ENCODE results near the gene SNX25.
"Not testable (repeated sequence)": the region's sequence is repeated elsewhere in the genome, so short reads cannot be mapped to it uniquely, and the experiment has no call there.

Gene SNX25

DNA sequence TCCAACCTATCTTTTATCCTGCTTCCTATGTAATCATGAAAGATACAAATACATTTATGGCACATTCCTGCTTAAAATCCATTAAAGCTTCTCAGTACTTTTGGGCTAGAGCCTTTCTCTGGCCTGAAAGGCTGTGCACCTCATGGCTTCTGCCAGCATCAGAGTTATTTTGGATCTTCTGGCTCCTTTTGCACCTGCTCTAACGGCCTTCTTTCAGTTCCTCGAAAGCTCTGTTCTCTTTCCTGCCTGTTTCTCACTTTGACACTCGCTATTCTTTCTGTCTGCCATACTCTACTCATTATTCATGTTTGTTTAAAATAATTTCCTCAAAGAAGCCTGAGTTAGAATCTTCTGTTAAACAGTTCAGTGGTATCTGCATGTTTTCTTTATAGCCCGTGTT is 100.4 kb downstream of the SNX25 start:
- no peak for DNase-seq

DNA sequence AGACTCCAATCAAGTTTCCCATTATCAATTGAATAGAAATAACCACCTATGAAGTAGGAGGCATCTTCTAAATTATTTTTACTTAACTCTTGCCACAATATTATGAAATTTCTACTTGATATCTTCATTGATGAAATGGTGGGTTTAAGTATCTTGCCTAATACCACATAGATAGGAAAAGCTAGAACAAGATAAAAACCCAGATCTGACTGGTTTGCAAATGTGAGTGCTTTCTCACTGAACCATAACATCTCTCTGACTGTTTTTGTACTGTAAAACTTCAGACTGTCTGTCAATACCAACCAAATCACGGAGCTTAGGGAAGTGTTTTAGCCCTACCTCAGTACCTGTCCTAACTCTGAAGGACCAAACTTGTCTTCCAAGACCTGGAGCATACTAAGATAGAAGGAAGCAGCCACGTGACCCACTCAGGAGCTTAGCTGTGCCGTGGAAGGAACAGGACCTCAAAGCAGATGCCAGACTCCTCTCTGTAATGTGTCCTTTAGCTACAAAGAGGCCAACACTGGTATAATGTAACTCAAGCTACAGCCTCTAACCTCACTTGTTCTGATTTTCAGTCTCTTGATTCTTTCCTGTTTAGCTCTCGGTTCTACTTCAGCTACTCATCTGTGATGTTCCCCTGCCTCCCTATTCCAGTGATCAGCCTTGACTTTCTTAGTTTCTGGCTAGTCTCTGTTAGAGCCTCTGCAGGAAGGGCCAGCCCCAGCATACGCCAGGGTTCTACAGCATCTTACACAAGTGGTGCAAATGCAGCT is 101.9 kb downstream of the SNX25 start:
- no peak for DNase-seq

DNA sequence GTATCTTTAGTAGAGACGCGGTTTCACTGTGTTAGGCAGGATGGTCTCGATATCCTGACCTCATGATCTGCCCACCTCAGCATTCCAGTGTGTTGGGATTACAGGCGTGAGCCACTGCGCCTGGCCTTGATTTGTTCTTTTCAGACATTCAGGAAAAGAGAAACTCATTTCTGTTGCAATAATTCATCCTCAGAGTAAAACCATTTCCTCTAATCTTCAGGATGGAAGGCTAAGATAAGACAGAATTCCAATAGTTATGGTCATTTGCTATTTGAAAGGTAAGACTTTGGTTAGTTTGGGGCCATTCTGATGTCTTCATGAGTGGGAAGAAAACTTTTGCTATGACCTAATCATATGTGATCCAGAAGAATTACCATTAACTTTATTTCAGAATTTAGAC is 103.3 kb downstream of the SNX25 start:
- no peak for DNase-seq

DNA sequence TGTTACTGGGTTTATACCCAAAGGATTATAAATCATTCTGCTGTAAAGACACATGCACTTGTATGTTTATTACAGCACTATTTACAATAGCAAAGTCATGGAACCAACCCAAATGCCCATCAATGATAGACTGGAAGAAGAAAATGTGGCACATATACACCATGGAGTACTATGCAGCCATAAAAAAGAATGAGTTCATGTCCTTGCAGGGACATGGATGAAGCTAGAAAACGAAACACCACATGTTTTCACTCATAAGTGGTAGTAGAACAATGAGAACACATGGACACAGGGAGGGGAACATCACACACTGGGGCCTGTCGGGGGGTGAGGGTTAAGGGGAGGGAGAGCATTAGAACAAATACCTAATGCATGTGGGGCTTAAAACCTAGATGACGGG is 108.1 kb downstream of the SNX25 start:
- not testable (repeated sequence) for DNase-seq

DNA sequence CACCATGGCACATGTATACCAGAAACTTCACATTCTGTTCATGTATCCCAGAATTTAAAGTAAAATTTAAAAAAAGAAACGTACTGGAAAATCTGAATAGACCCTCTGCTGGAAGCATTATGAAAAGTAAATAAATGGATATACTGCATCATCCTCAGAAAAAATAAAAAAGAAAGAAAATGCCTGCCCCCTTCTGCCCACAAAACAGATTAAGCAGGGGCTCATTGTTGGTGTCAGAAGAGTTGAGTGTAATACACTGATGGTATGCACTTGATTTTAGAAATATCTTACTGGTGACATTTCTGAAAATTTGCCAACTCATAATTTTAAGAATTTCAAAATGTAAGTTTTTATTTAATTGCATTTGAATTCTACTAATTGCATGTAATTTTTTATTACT is 108.5 kb downstream of the SNX25 start:
- no peak for DNase-seq

DNA sequence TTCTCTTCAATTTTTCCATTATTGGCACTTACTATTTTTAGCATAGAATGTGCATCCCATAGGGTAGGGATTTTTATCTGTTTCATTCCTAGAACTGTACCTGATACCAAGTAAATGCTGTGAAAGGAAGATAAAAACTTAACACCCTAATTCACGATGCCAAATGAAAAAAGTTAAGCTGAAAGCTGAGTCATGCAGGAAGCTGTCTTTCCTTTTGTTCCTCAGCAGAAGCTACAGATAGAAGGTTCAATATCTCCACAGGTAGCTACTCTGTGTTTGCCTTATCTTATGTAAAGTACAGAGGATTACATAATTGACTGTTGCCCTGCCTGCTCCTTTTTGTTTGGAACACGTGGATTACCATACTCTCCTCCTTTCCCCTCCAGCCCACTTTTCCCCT is 109.3 kb downstream of the SNX25 start:
- no peak for DNase-seq

DNA sequence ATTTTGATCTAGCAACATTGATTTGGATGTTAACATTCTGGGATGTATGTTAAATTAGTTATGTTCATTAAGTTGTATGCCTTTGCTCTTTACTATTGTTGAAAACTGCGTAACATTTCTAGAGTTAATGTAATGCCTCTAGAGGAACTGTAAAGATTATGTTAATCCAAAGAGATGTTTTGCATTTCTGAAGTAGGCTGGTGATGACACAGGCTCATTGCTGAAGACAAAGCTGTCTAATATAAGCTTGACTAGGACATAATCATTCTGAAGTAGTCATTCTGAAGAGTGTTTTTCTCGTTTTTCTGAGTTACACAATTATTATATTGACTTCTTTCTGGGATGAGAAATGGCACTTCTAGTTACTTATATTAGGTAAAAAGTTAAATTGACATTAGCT is 113.4 kb downstream of the SNX25 start:
- DNase-seq: no peak

DNA sequence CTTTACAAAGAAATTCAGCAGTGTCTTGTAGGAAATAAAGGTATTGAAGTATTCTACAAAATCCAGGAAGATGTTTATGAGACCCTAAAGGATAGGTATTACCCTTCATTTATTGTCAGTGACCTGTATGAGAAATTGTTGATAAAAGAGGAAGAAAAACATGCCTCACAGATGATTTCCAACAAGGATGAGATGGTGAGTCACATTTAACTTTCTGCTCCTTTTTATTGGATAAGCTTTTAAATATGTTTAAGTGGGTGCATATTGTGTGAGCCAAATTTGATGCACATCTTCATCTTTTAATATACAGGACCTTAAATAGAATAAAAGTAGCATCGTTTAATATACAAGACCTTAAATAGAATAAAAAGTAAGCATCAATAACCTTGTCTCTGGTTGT is 114.2 kb downstream of the SNX25 start:
- no peak for DNase-seq

DNA sequence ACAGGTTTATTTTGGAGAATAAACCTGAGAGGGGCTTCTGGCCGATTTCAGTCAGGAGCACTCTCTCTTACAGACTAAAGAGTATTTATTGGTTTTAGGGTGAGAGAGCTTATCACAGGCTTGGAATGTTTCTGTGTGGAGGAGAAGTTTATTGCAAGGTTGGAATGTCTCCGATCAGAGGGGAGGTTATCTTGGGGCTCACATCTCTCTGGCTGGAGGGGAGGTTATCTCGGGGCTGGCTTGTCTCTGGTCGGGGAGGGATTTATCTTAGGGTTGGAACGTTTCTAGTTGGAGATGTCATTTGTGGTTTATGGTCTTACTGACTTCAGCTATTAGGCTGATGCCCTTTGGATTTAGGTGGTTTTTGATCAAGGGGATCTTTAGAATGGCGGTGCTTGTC is 115.0 kb downstream of the SNX25 start:
- DNase-seq: not testable (repeated sequence)

DNA sequence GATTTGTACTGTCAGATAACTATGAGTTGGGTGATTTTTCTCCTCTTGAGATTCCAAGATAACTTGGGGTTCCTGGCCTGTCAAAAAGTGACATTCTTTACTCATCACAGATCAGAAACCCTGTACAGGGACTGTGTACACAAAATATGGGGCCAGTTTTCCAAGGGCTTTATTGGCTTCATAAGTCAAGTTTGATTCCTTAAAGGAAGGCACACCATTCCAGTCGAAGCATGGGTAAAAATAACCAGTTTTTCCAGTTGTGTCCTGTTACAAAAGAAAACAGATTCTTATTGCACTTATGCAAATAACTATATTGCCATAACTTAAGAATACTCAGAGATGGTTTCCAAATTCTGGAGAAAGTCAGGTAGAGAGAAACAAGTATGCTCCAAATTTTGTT is 116.3 kb downstream of the SNX25 start:
- DNase-seq: not testable (repeated sequence)

DNA sequence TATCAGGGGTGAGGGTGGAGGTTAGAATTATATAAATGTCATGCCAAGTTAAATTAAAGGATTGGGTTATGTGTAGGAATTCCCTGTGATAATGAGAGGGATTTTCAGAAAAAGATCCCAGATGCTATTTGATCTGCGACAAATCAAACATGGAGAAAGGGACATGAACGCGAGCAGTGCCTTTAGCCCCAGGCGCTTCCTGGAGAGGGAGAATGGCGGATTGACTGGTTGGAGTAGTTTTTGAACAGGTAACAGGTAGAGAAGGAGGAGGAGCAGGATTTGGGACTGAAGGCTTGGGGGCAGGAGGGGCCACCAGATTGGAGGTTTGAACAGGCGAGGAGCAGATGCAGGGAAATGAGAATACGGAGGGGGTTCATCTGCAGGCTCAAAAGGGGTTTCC is 119.2 kb downstream of the SNX25 start:
- no peak for DNase-seq

DNA sequence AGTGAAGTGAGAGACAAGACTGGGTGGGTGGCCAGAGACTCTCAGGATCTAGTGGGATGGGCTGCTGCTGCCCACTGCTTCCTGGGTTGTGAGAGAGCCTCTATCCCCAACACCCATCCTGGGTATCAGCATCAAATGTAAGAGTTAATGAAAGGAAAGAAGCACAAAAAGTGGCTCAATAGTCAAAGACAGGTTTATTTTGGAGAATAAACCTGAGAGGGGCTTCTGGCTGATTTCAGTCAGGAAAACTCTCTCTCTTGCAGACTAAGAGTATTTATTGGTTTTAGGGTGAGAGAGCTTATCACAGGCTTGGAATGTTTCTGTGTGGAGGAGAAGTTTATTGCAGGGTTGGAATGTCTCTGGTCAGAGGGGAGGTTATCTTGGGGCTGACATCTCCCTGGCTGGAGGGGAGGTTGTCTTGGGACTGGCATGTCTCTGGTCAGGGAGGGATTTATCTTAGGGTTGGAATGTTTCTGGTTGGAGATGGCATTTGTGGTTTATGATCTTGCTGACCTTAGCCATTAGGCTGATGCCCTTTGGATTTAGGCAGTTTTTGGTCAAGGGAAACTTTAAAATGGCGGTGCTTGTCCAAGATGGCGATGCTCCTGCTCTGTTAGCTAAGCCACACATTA is 120.6 kb downstream of the SNX25 start:
- DNase-seq: not testable (repeated sequence)

DNA sequence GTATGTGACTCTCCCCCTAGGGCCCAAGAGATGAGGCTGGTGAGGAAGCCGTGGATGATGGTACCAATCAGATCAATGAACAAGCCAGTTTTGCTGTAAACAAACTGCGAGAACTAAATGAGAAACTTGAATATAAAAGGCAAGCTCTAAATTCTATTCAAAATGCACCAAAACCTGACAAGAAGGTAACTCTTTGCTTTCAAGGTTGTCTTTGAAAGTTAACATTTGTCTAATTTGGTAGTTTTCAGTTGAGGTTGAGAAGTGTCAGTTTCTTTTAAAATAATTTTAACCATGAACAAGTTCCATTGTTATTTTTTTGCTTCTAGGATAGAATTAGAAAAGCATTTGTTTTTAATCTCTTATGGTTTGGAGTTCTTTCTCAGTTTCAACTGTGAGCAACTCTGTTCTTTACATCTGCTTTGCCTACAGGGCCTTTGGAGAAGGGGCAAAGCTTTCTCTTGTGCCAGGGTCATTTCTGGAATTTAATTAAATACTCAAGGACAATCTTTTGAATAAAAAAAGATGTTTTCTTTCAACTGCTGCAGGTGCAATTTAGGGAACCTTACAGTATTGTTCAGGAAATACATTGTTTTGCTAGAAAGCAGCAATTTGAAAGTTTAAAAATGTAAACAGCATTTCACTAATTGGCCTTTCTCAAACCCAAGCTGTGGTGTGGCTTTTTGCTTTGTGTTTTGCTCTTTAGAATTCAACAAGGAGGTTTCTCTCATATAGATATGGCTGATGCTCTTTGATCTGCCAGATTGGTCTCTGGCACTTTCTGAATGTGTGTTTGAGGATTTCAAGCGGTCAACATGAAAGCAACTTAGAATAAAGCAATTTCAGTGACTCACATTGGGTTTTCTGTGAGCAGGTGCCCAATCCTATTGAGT is 123.4 kb downstream of the SNX25 start:
- DNase-seq: no peak

DNA sequence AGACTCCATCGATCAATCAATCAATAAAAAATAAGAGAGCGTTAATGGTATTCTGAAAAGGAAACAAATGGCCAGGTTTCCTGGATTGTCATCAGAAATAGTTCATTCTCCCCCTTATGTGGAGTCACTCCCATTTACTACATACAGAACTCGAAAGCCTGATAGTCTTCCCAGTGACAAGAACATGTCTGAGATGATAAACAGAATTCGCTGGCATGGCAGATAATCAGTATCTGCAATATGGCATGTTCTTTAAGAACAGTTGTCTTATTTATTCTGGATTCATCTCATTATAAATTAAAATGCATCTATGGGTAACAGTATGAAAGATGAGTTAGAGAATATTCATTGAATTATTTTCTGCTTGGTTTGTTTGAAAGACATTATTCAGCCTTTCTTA is 124.9 kb downstream of the SNX25 start:
- DNase-seq: no peak

DNA sequence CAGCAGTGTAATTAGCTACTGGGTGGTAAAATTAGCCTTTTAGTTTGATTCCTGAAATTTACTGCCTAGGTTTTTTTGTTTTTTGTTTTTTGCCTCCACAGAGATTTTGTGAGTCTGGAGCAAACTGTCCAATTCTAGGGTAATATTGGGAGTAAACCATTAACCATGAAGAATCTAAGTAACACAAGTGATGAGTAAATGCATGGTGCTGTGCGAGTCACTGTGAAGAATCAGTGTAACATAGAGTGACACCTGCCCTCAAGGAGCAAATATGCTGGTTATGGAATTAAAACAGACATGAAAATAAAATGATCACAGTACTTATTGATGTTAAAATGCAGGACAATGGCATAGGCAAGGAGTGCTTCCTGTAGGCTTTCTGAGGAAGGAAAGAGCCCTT is 126.2 kb downstream of the SNX25 start:
- no peak for DNase-seq

DNA sequence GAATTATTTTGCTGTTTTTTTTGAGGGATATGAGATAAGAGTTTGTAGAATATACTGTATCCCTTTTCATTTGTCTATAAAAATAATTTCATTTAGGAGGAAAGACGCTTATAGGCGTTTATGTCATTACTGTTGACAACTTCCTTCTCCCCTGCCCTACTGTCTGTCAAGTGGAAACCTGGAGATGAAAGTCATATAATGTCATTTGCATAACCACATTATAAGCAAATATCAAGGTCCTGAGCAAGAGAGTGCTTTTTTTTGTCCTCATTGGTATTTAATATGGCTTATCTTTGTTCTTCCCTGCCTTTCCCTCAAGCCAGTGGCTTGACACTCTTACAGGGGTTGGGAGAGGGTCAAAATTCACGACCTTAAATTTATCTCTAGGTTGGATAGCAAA is 130.5 kb downstream of the SNX25 start:
- DNase-seq: no peak

DNA sequence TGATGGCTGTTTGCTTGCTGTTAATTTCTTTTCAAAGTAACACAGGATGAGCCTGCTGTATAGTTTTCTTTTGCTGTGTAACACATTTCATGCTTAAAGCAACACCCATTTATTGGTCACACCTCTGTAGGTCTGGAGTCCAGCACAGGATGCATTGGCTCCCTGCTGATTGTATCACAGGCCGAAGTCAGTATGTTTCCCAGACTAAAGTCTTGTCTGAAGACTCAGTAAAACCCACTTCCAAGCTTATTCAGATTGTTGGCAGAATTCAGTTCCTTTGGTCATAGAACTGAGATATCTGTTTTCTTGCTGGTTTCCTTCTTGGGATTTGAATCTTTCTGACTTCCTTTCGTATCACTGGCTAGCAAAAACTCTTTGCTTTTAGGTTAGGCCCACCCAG is 132.0 kb downstream of the SNX25 start:
- no peak for DNase-seq

DNA sequence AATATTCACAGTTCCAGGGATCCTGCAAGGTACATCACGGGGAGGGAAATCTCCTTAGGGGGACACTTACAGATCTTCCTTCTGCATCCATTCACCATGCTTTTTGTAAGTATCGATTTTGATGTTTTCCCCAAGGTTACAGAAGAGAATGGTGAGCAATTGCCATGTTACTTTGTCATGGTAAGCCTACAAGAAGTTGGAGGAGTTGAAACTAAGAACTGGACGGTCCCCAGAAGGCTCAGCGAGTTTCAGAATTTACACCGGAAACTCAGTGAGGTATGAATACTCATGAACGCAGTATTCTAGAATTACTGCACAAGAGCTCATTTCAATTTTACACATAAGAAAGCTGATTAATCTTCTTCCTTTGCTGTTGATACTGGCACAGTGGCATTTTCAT is 132.4 kb downstream of the SNX25 start:
- DNase-seq: no peak

DNA sequence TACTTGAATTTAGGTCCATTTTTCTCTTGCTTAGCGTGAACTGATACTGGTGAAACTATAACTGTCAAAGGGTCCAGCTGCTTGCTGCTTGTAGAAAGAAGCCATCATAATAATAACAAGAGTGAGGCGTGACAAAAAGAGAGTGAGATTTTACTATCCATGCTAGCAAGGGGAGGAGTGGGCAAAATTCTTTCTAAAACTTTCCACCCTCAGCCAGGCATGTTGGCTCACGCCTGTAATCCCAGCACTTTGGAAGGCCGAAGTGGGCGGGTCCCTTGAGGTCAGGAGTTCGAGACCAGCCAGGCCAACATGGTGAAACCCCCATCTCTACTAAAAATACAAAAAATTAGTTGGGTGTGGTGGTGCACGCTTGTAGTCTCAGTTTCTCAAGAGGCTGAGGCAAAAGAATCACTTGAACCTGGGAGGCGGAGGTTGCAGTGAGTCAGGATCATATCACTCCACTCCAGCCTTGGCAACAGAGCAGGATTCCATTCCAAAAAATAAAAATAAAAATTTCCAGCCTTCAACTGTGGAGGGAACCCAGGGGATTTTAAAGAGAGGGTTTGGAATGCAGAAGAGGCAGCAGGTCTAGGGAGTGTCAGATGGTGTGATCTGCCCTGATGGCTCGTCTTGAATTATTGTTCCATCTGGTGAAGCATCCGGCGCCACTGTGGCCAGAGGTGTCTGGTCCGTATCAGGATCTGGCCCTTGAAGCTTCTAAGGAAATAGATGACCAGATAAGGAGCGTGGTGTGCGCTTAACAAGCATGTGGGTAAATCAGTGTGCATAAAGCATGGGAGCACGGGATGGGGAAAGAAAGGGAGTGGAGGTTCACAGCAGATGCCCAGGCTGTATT is 134.6 kb downstream of the SNX25 start:
- no peak for DNase-seq

DNA sequence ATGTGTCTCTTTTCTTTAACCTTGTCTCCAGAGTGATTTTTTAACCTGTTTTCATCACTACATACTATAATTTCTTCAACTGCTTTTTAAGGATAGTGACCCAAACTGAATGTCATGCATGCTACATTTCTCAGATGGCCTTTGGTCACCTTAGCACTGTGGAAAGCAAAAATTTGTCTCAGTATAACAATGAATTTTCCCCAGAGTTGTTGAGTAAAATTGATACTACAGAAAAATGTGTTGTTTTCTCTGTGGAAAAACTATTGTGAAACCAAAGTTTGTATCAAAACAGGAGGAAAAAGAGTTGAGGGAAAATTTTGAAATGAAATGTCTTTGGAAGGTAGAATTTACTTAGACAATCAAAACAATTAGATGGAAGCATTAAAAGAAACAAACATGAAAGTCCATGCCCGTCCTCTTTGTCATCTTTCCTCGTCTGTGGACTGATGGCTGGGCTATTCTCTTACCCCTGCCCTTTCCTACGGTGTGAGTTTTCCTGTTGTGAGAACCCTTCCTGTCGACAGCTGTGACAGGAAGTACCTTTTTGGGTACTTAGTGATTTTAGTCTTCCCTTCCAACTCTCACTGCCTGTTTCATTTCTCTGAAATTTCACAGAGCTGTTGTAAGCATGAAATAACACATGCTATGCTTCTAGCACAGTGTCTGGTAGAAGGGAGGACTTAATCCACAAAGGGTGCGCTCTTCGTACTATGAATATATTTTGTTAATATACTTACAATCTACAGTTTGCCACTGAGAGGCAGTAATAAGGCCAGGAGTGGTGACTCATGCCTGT is 135.5 kb downstream of the SNX25 start:
- DNase-seq: no peak

DNA sequence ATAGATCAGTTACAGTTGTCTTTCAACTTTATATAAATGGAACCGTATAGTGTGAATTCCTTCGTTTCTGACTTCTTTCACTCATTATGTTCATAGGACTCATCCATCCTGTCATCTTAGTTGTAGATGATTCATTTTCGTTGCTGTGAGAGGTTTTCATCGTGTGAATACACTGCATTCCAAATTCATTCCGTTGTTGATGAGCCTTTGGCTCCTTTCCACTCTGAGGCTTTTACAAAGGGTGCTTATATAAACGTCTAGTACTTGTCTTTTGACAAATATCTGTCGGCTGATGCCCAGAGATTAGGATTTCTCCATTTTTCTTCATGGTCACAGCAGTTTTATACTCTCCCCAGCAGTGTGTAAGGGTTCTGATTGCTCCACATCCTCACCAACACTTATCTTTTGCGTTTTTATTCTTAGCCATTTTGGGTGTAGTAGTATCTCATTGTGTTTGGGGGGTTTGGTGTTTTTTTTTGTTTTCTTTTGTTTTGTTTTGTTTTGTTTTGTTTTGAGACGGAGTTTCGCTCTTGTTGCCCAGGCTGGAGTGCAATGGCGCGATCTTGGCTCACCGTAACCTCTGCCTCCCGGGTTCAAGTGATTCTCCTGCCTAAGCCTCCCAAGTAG is 137.7 kb downstream of the SNX25 start:
- no peak for DNase-seq

DNA sequence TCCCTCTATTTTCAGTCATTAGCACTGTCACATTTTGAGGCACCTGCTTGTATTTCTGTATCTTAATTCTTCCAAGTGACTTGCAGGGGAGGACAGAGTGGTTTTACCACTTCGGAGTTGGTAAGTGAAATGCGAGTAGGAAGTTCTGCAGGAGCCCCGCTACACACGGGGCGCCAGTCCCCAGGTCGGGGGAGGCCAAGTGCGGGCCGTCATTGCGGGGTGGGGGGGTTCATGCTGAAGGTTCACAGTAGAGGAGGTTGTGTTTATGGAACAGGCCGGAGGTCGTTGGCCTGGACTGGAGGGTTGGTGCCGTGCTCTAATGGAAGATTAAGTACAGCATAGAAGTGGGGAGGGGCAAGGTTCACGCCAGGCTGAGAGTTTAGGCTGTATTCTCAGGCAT is 142.3 kb downstream of the SNX25 start:
- no peak for DNase-seq
